GM23248 (cell line): ENCODE results near the gene AMOTL1.

Experiments used
- EZH2 ChIP-seq: fragments of 200-600 bp; sonication (generic); IDR thresholded peaks from 2 replicates; pipeline ENCODE4 v1.6.1; 2018; ENCODE audit warnings: antibody characterized with exemption, mild to moderate bottlenecking; ENCODE audit not compliant: insufficient read depth, poor library complexity, severe bottlenecking
- EZH2phosphoT487 ChIP-seq: fragments of 200-600 bp; sonication (generic); IDR thresholded peaks from 2 replicates; pipeline ENCODE4 v1.6.1; 2018; ENCODE audit warnings: antibody characterized with exemption, moderate library complexity, mild to moderate bottlenecking, low read depth; ENCODE audit not compliant: insufficient read depth

DNA sequence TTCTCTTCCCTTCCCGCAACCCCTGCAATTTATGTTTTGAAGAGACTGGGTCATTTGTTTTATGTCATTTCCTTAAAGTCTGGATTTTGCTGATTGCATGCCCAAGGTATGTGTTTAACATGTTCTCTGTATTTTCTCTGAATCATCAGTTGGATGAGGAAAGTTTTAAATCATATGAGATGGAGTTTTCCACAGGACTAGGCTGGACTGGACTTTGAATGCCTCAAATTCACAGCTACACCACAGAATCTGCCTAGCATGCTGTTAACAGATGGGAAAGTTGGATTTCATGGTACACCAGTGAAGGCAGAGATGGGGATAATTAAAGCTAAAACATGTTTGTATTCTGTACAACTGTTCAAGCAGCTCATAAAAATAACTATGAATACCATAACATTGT, 142.6 kb downstream of the AMOTL1 start:
- TF ChIP-seq EZH2: no peak
- TF ChIP-seq EZH2phosphoT487: no peak
